Natural killer cell (primary cell): ENCODE data around the gene SKI. TPM values are rescaled to one million over a fixed set of nuclear protein-coding genes. Genes with fewer than 3 reads are reported as not detected.
A peak's percentile ranks its signal among the peaks of the same experiment; 100 is the strongest.

ENCODE experiments used
- ATAC-seq, 3 donors: fragments of 150-1000 bp in 2 of 3; fragments of 200-7000 bp in 1 of 3; cut with Tn5 transposase; 1 replicate in 1 of 3; 2 replicates in 2 of 3; pipeline ENCODE4 v1.10.0; 2021; ENCODE audit warnings: mild to moderate bottlenecking in 2 of 3, moderate library complexity in 2 of 3
- DNase-seq, 2 donors: peaks; one replicate each; pipeline versions ENCODE4 v3.0.0 to v3.0.0-alpha.2; 2013 to 2021; ENCODE audit warnings: mixed read lengths in 1 of 2
- H3K27ac ChIP-seq: one replicate; pipeline ENCODE4 v1.5.1; 2013; ENCODE audit warnings: mild to moderate bottlenecking, low read length
- H3K27me3 ChIP-seq: one replicate; pipeline ENCODE4 v1.6.1; 2013; ENCODE audit warnings: low read length; ENCODE audit not compliant: control insufficient read depth, insufficient read depth
- H3K36me3 ChIP-seq: one replicate; pipeline ENCODE4 v1.6.1; 2013; ENCODE audit warnings: low read length; ENCODE audit not compliant: control insufficient read depth, insufficient read depth
- H3K4me1 ChIP-seq: one replicate; pipeline ENCODE4 v1.6.1; 2013; ENCODE audit warnings: low read length; ENCODE audit not compliant: control insufficient read depth, insufficient read depth
- H3K4me3 ChIP-seq: one replicate; pipeline ENCODE4 v1.5.1; 2013; ENCODE audit warnings: low read length
- H3K9me3 ChIP-seq: one replicate; pipeline ENCODE4 v1.6.1; 2013; ENCODE audit warnings: low read length; ENCODE audit not compliant: control insufficient read depth, insufficient read depth
- H3K27ac Mint-ChIP-seq, 2 donors: one replicate each; pipeline ENCODE4 v1.8.0; 2022; ENCODE audit warnings: mild to moderate bottlenecking in 2 of 2, mixed read lengths in 2 of 2, moderate library complexity in 1 of 2
- H3K27me3 Mint-ChIP-seq, 2 donors: one replicate each; pipeline ENCODE4 v1.8.0; 2022; ENCODE audit warnings: low read depth in 2 of 2, mixed read lengths in 2 of 2
- H3K36me3 Mint-ChIP-seq: one replicate; pipeline ENCODE4 v1.8.0; 2022; ENCODE audit warnings: mixed read lengths
- H3K4me1 Mint-ChIP-seq, 2 donors: one replicate each; pipeline ENCODE4 v1.8.0; 2022; ENCODE audit warnings: mixed read lengths in 2 of 2
- H3K4me3 Mint-ChIP-seq: one replicate; pipeline ENCODE4 v1.8.0; 2022; ENCODE audit warnings: mild to moderate bottlenecking, moderate library complexity, mixed read lengths
- H3K9me3 Mint-ChIP-seq, 2 donors: one replicate each; pipeline ENCODE4 v1.8.0; 2022; ENCODE audit warnings: mixed read lengths in 2 of 2
- CTCF ChIP-seq: fragments of 200-600 bp; IDR thresholded peaks from one replicate; pipeline ENCODE4 v1.8.0; 2022; ENCODE audit warnings: antibody characterized with exemption
- WGBS: methylation state at CpG from one replicate; pipeline ENCODE4 v1.1.7; 2013; ENCODE audit warnings: missing lambda C conversion rate; ENCODE audit not compliant: insufficient coverage; 5-methylcytosine and 5-hydroxymethylcytosine counted together
- intact Hi-C: fragments of 100-400 bp; cut with micrococcal nuclease; formaldehyde crosslinking; loops from one replicate; pipeline ENCODE4 v1.14.2; 2022
- total RNA-seq, 4 donors: library from RNA; stranded (reverse); fragments of 120-200 nt in 1 of 4; gene quantifications; one replicate each; pipeline versions ENCODE4 v1.2.3 to v1.2.4, GENCODE V29; 2013 to 2022

The SKI gene
- total RNA-seq, 3 donors from 2014 or later (not counting 1 experiment from before 2014, with no cell fraction given) = 96.9 to 145 (median 140) TPM

GRCh38 chr1:2298685-2299084, 70.6 kb downstream of the SKI start:
- Histone ChIP-seq H3K27me3 (no peaks in the 10 kb centered on the region), H3K9me3 (no peaks in the 10 kb centered on the region), H3K27ac (no peak overlapping the region), H3K4me1 (peaks cover 69% of the 10 kb centered on the region), H3K36me3 (peaks cover 4% of the 10 kb centered on the region), H3K4me3 (no peak overlapping the region)
- 76% methylated on average over 12 of the region's 12 CpGs for WGBS
- no peak for ATAC-seq
- H3K27ac Mint-ChIP-seq = peak overlapping the region; percentile 95 to 96
- no peaks in the 10 kb centered on the region for H3K27me3 Mint-ChIP-seq
- no peak for TF ChIP-seq CTCF
- peak overlapping the region; percentile 77 for H3K4me3 Mint-ChIP-seq
- DNase-seq = no peak
- H3K36me3 Mint-ChIP-seq = no peaks in the 10 kb centered on the region
- H3K4me1 Mint-ChIP-seq = peaks cover 39 to 59% of the 10 kb centered on the region in 2 donors
- no peaks in the 10 kb centered on the region for H3K9me3 Mint-ChIP-seq
- intact Hi-C loops = no loop called here

GRCh38 chr1:2299131-2299627, 71.1 kb downstream of the SKI start:
- peak overlapping the region; percentile 98 for H3K27ac ChIP-seq
- Mint-ChIP-seq H3K4me1 (peaks cover 34 to 54% of the 10 kb centered on the region in 2 donors), H3K36me3 (no peaks in the 10 kb centered on the region), H3K27ac (peak overlapping the region; percentile 95 to 96), H3K4me3 (peak overlapping the region; percentile 77), H3K27me3 (no peaks in the 10 kb centered on the region), H3K9me3 (no peaks in the 10 kb centered on the region)
- H3K27me3 ChIP-seq = no peaks in the 10 kb centered on the region
- H3K36me3 ChIP-seq = peaks cover 7% of the 10 kb centered on the region
- no peak overlapping the region for H3K4me3 ChIP-seq
- DNase-seq (peak in 1 of 2 donors; percentile 46), ATAC-seq (peak in 2 of 3 donors; percentile 2 to 10)
- H3K9me3 ChIP-seq = no peaks in the 10 kb centered on the region
- 61% methylated on average over 24 of the region's 24 CpGs for WGBS
- H3K4me1 ChIP-seq = peaks cover 66% of the 10 kb centered on the region
- intact Hi-C loops = no loop called here
- TF ChIP-seq CTCF = no peak

- no peaks in the 10 kb centered on the region for H3K27me3 Mint-ChIP-seq
- H3K9me3 ChIP-seq = no peaks in the 10 kb centered on the region
- H3K4me3 ChIP-seq = peak overlapping the region; percentile 53
- H3K27me3 ChIP-seq = no peaks in the 10 kb centered on the region
- peak overlapping the region; percentile 95 to 96 for H3K27ac Mint-ChIP-seq
- DNase-seq = peak; percentile 80 to 92
- ATAC-seq = peak; percentile 55 to 81 (median 64)
- peaks cover 15% of the 10 kb centered on the region for H3K36me3 ChIP-seq
- peaks cover 67% of the 10 kb centered on the region for H3K4me1 ChIP-seq
- intact Hi-C loops = loop anchor here (2.0 kb wide), 2 partner anchors 15 to 65 kb away; no protein-coding TSS in a partner anchor
- H3K9me3 Mint-ChIP-seq = no peaks in the 10 kb centered on the region
- H3K4me1 Mint-ChIP-seq = peaks cover 39 to 51% of the 10 kb centered on the region in 2 donors
- whole genome bisulfite sequencing = 29% methylated on average over 32 of the region's 32 CpGs
- no peak for TF ChIP-seq CTCF
- H3K4me3 Mint-ChIP-seq = peak overlapping the region; percentile 81
- peak overlapping the region; percentile 98 for H3K27ac ChIP-seq
- H3K36me3 Mint-ChIP-seq = no peaks in the 10 kb centered on the region
These were observed 72.1 kb downstream of the SKI start for GRCh38 chr1:2300004-2300771.
